Measurements from ENCODE around the gene ATOSB.

Gene ATOSB

GRCh38 chr9:35079426-35080341 is 36.0 kb downstream of the ATOSB start, which contains the start of gene FANCG:
FANCG (minus strand) TSS chr9:35079942; CDS start chr9:35079524, 418 bp downstream.
- peak; percentile 80 to 85 for DNase-seq

- DNase-seq: no peak
These were observed 36.6 kb downstream of the ATOSB start for GRCh38 chr9:35079041-35079425.

- DNase-seq: no peak
These were observed 37.6 kb downstream of the ATOSB start for GRCh38 chr9:35078066-35078465.

GRCh38 chr9:35076848-35077247 is 38.8 kb downstream of the ATOSB start:
- no peak for DNase-seq

GRCh38 chr9:35075358-35075757 is 40.3 kb downstream of the ATOSB start:
- no peak for DNase-seq

GRCh38 chr9:35074791-35075190 is 40.9 kb downstream of the ATOSB start:
- DNase-seq: no peak

- no peak for DNase-seq
These were observed 41.5 kb downstream of the ATOSB start for GRCh38 chr9:35074141-35074540.

GRCh38 chr9:35073279-35073612 is 42.4 kb downstream of the ATOSB start:
- no peak for DNase-seq

- DNase-seq: peak; percentile 98 to 99
These were observed 43.0 kb downstream of the ATOSB start, which contains the start of gene VCP for GRCh38 chr9:35072461-35073278. VCP (minus strand) TSS chr9:35072625; CDS start chr9:35072353, 272 bp downstream.

GRCh38 chr9:35071814-35072460 is 43.7 kb downstream of the ATOSB start:
- DNase-seq: peak; percentile 74 to 81

- no peak for DNase-seq
These were observed 44.5 kb downstream of the ATOSB start for GRCh38 chr9:35070823-35071813.

GRCh38 chr9:35069020-35069419 is 46.6 kb downstream of the ATOSB start:
- no peak for DNase-seq

- DNase-seq: no peak
These were observed 48.6 kb downstream of the ATOSB start for GRCh38 chr9:35067056-35067455.

- no peak for DNase-seq
These were observed 55.0 kb downstream of the ATOSB start for GRCh38 chr9:35060548-35061207.

- no peak for DNase-seq
These were observed 56.2 kb downstream of the ATOSB start for GRCh38 chr9:35059438-35059837.

GRCh38 chr9:35057271-35057620 is 58.4 kb downstream of the ATOSB start:
- no peak for DNase-seq

- no peak for DNase-seq
These were observed 58.9 kb downstream of the ATOSB start for GRCh38 chr9:35056571-35057270.

GRCh38 chr9:35054871-35055644 is 60.6 kb downstream of the ATOSB start:
- no peak for DNase-seq

- no peak for DNase-seq
These were observed 61.4 kb downstream of the ATOSB start for GRCh38 chr9:35054185-35054835.
